Hematopoietic multipotent progenitor cell treated with erythropoietin and hydrocortisone succinate and interleukin-3 and kit ligand, for 4 days (in vitro differentiated cells): Measurements from ENCODE around the gene COMMD10.
A peak's percentile ranks its signal among the peaks of the same experiment; 100 is the strongest.
"Not testable (repeated sequence)": the region's sequence is repeated elsewhere in the genome, so short reads cannot be mapped to it uniquely, and the experiment has no call there.

Experiments used
- DNase-seq: peaks from one replicate; pipeline ENCODE4 v3.0.0-alpha.2; 2015

The COMMD10 gene

GRCh38 chr5:116098998-116099397 lies 14.2 kb downstream of the COMMD10 start:
- DNase-seq = no peak

- not testable (repeated sequence) for DNase-seq
Observed at GRCh38 chr5:116104941-116105340, 20.1 kb downstream of the COMMD10 start.

- no peak for DNase-seq
Observed at GRCh38 chr5:116115163-116115562, 30.3 kb downstream of the COMMD10 start.

- no peak for DNase-seq
Observed at GRCh38 chr5:116130471-116130870, 45.6 kb downstream of the COMMD10 start.

GRCh38 chr5:116130976-116131375 lies 46.2 kb downstream of the COMMD10 start:
- no peak for DNase-seq

- DNase-seq = no peak
Observed at GRCh38 chr5:116133281-116133680, 48.5 kb downstream of the COMMD10 start.

GRCh38 chr5:116135344-116135743 lies 50.5 kb downstream of the COMMD10 start:
- DNase-seq = peak; percentile 30

GRCh38 chr5:116137544-116138378 lies 52.9 kb downstream of the COMMD10 start:
- DNase-seq = peak; percentile 84

GRCh38 chr5:116142495-116142894 lies 57.7 kb downstream of the COMMD10 start:
- no peak for DNase-seq

- DNase-seq = no peak
Observed at GRCh38 chr5:116144103-116144502, 59.3 kb downstream of the COMMD10 start.

GRCh38 chr5:116144991-116145390 lies 60.2 kb downstream of the COMMD10 start:
- DNase-seq = no peak

- no peak for DNase-seq
Observed at GRCh38 chr5:116145416-116145815, 60.6 kb downstream of the COMMD10 start.

GRCh38 chr5:116152169-116152568 lies 67.3 kb downstream of the COMMD10 start:
- no peak for DNase-seq

GRCh38 chr5:116153687-116154174 lies 68.9 kb downstream of the COMMD10 start:
- DNase-seq = no peak

GRCh38 chr5:116154252-116154651 lies 69.4 kb downstream of the COMMD10 start:
- DNase-seq = no peak

- DNase-seq = no peak
Observed at GRCh38 chr5:116154931-116155330, 70.1 kb downstream of the COMMD10 start.

GRCh38 chr5:116157902-116158301 lies 73.1 kb downstream of the COMMD10 start:
- DNase-seq = no peak

- no peak for DNase-seq
Observed at GRCh38 chr5:116159006-116159405, 74.2 kb downstream of the COMMD10 start.

GRCh38 chr5:116174111-116174510 lies 89.3 kb downstream of the COMMD10 start:
- DNase-seq = no peak

- DNase-seq = no peak
Observed at GRCh38 chr5:116176121-116176520, 91.3 kb downstream of the COMMD10 start.

GRCh38 chr5:116178925-116179324 lies 94.1 kb downstream of the COMMD10 start:
- no peak for DNase-seq

GRCh38 chr5:116209166-116209565 lies 124.3 kb downstream of the COMMD10 start:
- DNase-seq = no peak

- no peak for DNase-seq
Observed at GRCh38 chr5:116212225-116212624, 127.4 kb downstream of the COMMD10 start.

GRCh38 chr5:116216246-116216645 lies 131.4 kb downstream of the COMMD10 start:
- no peak for DNase-seq
